Measurements from ENCODE around the gene VASP. TPM values are rescaled to one million over a fixed set of nuclear protein-coding genes. Genes with fewer than 3 reads are reported as not detected.

VASP gene
- total and polyA plus RNA-seq, 2 experiments from 2014 or later: 72.4 to 91.6 TPM

GRCh38 chr19:45523642-45524256 lies 16.5 kb downstream of the VASP start:
- H3K27ac ChIP-seq: no peak overlapping the region
- DNase-seq (ENCODE audit: low read depth in 1 of 2, low spot score in 1 of 2): peak; percentile 89 to 92
- H3K4me3 ChIP-seq: no peak overlapping the region
- H3K9me3 ChIP-seq (ENCODE audit: low read depth): no peaks in the 10 kb centered on the region
- peaks cover 26% of the 10 kb centered on the region for H3K36me3 ChIP-seq
- no peaks in the 10 kb centered on the region for H3K4me1 ChIP-seq (ENCODE audit: low read depth)
- H3K27me3 ChIP-seq: no peaks in the 10 kb centered on the region
- TF ChIP-seq CTCF (IDR thresholded peaks at IDR 0.05; ENCODE audit: low read depth, low read length): peak; percentile 90

GRCh38 chr19:45524575-45525129 lies 17.4 kb downstream of the VASP start:
- peaks cover 21% of the 10 kb centered on the region for H3K36me3 ChIP-seq
- no peaks in the 10 kb centered on the region for H3K4me1 ChIP-seq (ENCODE audit: low read depth)
- no peak overlapping the region for H3K27ac ChIP-seq
- TF ChIP-seq CTCF (IDR thresholded peaks at IDR 0.05; ENCODE audit: low read depth, low read length): no peak
- no peak for DNase-seq (ENCODE audit: low read depth in 1 of 2, low spot score in 1 of 2)
- H3K4me3 ChIP-seq: no peak overlapping the region
- no peaks in the 10 kb centered on the region for H3K27me3 ChIP-seq
- H3K9me3 ChIP-seq (ENCODE audit: low read depth): no peaks in the 10 kb centered on the region

GRCh38 chr19:45526143-45526542 lies 18.9 kb downstream of the VASP start:
- no peak overlapping the region for H3K4me3 ChIP-seq
- peak; percentile 70 to 86 for DNase-seq (ENCODE audit: low read depth in 1 of 2, low spot score in 1 of 2)
- H3K4me1 ChIP-seq (ENCODE audit: low read depth): no peaks in the 10 kb centered on the region
- peaks cover 16% of the 10 kb centered on the region for H3K36me3 ChIP-seq
- peaks cover 5% of the 10 kb centered on the region for H3K27me3 ChIP-seq
- no peaks in the 10 kb centered on the region for H3K9me3 ChIP-seq (ENCODE audit: low read depth)
- H3K27ac ChIP-seq: no peak overlapping the region
- TF ChIP-seq CTCF (IDR thresholded peaks at IDR 0.05; ENCODE audit: low read depth, low read length): no peak

- no peak for DNase-seq (ENCODE audit: low read depth in 1 of 2, low spot score in 1 of 2)
- peaks cover 15% of the 10 kb centered on the region for H3K36me3 ChIP-seq
- TF ChIP-seq CTCF (IDR thresholded peaks at IDR 0.05; ENCODE audit: low read depth, low read length): no peak
- H3K4me3 ChIP-seq: no peak overlapping the region
- peaks cover 5% of the 10 kb centered on the region for H3K27me3 ChIP-seq
- H3K4me1 ChIP-seq (ENCODE audit: low read depth): no peaks in the 10 kb centered on the region
- H3K27ac ChIP-seq: no peak overlapping the region
- H3K9me3 ChIP-seq (ENCODE audit: low read depth): no peaks in the 10 kb centered on the region
Measured at GRCh38 chr19:45526971-45527370, 19.7 kb downstream of the VASP start.

- no peak for TF ChIP-seq CTCF (IDR thresholded peaks at IDR 0.05; ENCODE audit: low read depth, low read length)
- Histone ChIP-seq H3K4me1 (ENCODE audit: low read depth) (no peaks in the 10 kb centered on the region), H3K4me3 (no peak overlapping the region), H3K9me3 (ENCODE audit: low read depth) (no peaks in the 10 kb centered on the region), H3K27ac (no peak overlapping the region), H3K36me3 (peaks cover 8% of the 10 kb centered on the region), H3K27me3 (peaks cover 5% of the 10 kb centered on the region)
- no peak for DNase-seq (ENCODE audit: low read depth in 1 of 2, low spot score in 1 of 2)
Measured at GRCh38 chr19:45527731-45528130, 20.5 kb downstream of the VASP start.
